Loucy (cell line): ENCODE results near the gene ARAP3.

Source experiments
- H2AFZ ChIP-seq: fragments of 200-600 bp; sonication (generic); 2 replicates; pipeline ENCODE4 v1.6.0; 2016; ENCODE audit warnings: antibody characterized with exemption, mild to moderate bottlenecking, low read length, moderate library complexity
- H3F3A ChIP-seq: fragments of 200-600 bp; 2 replicates; pipeline ENCODE4 v1.6.0; 2016; ENCODE audit warnings: antibody characterized with exemption, low read depth, mild to moderate bottlenecking
- H3K27me3 ChIP-seq: fragments of 200-600 bp; sonication (generic); 2 replicates; pipeline ENCODE4 v1.6.1; 2014; ENCODE audit warnings: low read length, mild to moderate bottlenecking; ENCODE audit not compliant: insufficient read depth, poor library complexity, severe bottlenecking
- H3K36me3 ChIP-seq: fragments of 200-600 bp; sonication (generic); 2 replicates; pipeline ENCODE4 v1.6.1; 2016; ENCODE audit warnings: low read length; ENCODE audit not compliant: insufficient read depth
- H3K4me1 ChIP-seq: fragments of 200-600 bp; sonication (generic); 2 replicates; pipeline ENCODE4 v1.5.1; 2014; ENCODE audit warnings: low read length, mild to moderate bottlenecking; ENCODE audit not compliant: insufficient read depth, poor library complexity, severe bottlenecking
- H3K4me2 ChIP-seq: fragments of 200-600 bp; sonication (generic); 2 replicates; pipeline ENCODE4 v1.6.0; 2014; ENCODE audit warnings: antibody characterized with exemption, low read length, low read depth, mild to moderate bottlenecking; ENCODE audit not compliant: poor library complexity, severe bottlenecking
- H3K4me3 ChIP-seq: fragments of 200-600 bp; sonication (generic); 2 replicates; pipeline ENCODE4 v1.5.1; 2014; ENCODE audit warnings: low read length, mild to moderate bottlenecking, mixed read lengths; ENCODE audit not compliant: poor library complexity, severe bottlenecking
- H3K79me2 ChIP-seq: fragments of 200-600 bp; sonication (generic); 2 replicates; pipeline ENCODE4 v1.6.1; 2014; ENCODE audit warnings: low read length; ENCODE audit not compliant: insufficient read depth
- H3K9ac ChIP-seq: fragments of 200-600 bp; sonication (generic); 2 replicates; pipeline ENCODE4 v1.6.0; 2014; ENCODE audit warnings: mild to moderate bottlenecking, low read depth, low read length, moderate library complexity; ENCODE audit not compliant: poor library complexity, severe bottlenecking
- H3K9me2 ChIP-seq: fragments of 200-600 bp; sonication (generic); replicated peaks from 2 replicates; pipeline ENCODE4 v1.6.1; 2016; ENCODE audit warnings: low read depth, low read length, mixed read lengths
- H3K9me3 ChIP-seq: fragments of 200-600 bp; sonication (generic); 2 replicates; pipeline ENCODE4 v1.6.1; 2014; ENCODE audit warnings: mild to moderate bottlenecking, antibody characterized with exemption, low read length, low read depth; ENCODE audit not compliant: insufficient read depth
- H4K20me1 ChIP-seq: fragments of 200-600 bp; sonication (generic); 2 replicates; pipeline ENCODE4 v1.6.0; 2014; ENCODE audit warnings: antibody characterized with exemption, low read length, mild to moderate bottlenecking; ENCODE audit not compliant: insufficient read depth, poor library complexity, severe bottlenecking
- EZH2phosphoT487 ChIP-seq: fragments of 200-600 bp; IDR thresholded peaks from 2 replicates; pipeline ENCODE4 v1.6.1; 2018; ENCODE audit warnings: antibody characterized with exemption, mild to moderate bottlenecking, moderate library complexity, borderline replicate concordance
- TF ChIP-seq, protein P1 (sequence below): fragments of 200-600 bp; sonication (generic); conservative IDR thresholded peaks from 2 replicates; pipeline ENCODE4 v1.5.1; 2014; ENCODE audit warnings: mild to moderate bottlenecking, antibody characterized with exemption, low read length

ARAP3 gene

GRCh38 chr5:141695627-141696215 lies 13.7 kb upstream of the ARAP3 start:
- H2AFZ ChIP-seq = no peak overlapping the region

DNA sequence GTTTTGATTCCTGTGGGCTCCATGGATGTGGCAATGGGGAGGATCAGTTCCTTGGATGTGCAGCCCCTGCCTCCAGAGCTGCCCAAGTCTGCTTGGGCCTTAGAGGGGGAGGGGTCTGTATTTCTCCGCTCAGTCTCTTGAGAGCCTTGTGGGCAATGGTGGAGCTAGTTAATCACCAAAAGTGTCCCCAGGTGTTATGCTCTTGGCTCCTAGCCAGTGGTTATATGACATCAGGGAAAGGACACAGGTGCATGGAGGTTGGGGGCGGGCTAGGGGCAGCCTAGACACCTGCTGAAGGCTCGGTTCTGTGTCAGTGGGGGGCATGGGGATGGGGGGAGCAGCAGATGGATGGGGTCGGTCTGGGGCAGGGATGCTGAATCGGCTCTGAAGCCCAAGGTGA lies 12.4 kb upstream of the ARAP3 start:
- H3K79me2 ChIP-seq = no peaks in the 10 kb centered on the region
- no peak overlapping the region for H3K9ac ChIP-seq
- H3K9me2 ChIP-seq = no peaks in the 10 kb centered on the region
- no peaks in the 10 kb centered on the region for H3F3A ChIP-seq
- H4K20me1 ChIP-seq = no peaks in the 10 kb centered on the region
- H2AFZ ChIP-seq = no peak overlapping the region
- no peaks in the 10 kb centered on the region for H3K27me3 ChIP-seq
- H3K4me3 ChIP-seq = no peak overlapping the region
- TF ChIP-seq EZH2phosphoT487 = no peak
- TF ChIP-seq, protein P1, sequence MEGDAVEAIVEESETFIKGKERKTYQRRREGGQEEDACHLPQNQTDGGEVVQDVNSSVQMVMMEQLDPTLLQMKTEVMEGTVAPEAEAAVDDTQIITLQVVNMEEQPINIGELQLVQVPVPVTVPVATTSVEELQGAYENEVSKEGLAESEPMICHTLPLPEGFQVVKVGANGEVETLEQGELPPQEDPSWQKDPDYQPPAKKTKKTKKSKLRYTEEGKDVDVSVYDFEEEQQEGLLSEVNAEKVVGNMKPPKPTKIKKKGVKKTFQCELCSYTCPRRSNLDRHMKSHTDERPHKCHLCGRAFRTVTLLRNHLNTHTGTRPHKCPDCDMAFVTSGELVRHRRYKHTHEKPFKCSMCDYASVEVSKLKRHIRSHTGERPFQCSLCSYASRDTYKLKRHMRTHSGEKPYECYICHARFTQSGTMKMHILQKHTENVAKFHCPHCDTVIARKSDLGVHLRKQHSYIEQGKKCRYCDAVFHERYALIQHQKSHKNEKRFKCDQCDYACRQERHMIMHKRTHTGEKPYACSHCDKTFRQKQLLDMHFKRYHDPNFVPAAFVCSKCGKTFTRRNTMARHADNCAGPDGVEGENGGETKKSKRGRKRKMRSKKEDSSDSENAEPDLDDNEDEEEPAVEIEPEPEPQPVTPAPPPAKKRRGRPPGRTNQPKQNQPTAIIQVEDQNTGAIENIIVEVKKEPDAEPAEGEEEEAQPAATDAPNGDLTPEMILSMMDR = no peak
- H3K36me3 ChIP-seq = no peaks in the 10 kb centered on the region
- H3K4me2 ChIP-seq = no peak overlapping the region
- no peaks in the 10 kb centered on the region for H3K9me3 ChIP-seq
- no peaks in the 10 kb centered on the region for H3K4me1 ChIP-seq

More at GRCh38 chr5:141695627-141696215, 13.7 kb upstream of the ARAP3 start:
- Histone ChIP-seq H3K4me1 (no peaks in the 10 kb centered on the region), H3K9ac (no peak overlapping the region), H3K9me3 (no peaks in the 10 kb centered on the region), H4K20me1 (no peaks in the 10 kb centered on the region), H3K4me3 (no peak overlapping the region), H3K36me3 (no peaks in the 10 kb centered on the region), H3K79me2 (no peaks in the 10 kb centered on the region), H3F3A (no peaks in the 10 kb centered on the region), H3K9me2 (no peaks in the 10 kb centered on the region), H3K4me2 (no peak overlapping the region), H3K27me3 (no peaks in the 10 kb centered on the region)
- TF ChIP-seq EZH2phosphoT487 = no peak
- TF ChIP-seq, protein P1 = no peak

- no peaks in the 10 kb centered on the region for H3K9me2 ChIP-seq
- H3K4me2 ChIP-seq = no peak overlapping the region
- no peaks in the 10 kb centered on the region for H3K79me2 ChIP-seq
- no peak overlapping the region for H2AFZ ChIP-seq
- no peaks in the 10 kb centered on the region for H4K20me1 ChIP-seq
- no peak for TF ChIP-seq EZH2phosphoT487
- TF ChIP-seq, protein P1 = no peak
- H3K4me1 ChIP-seq = no peaks in the 10 kb centered on the region
- no peak overlapping the region for H3K4me3 ChIP-seq
- no peaks in the 10 kb centered on the region for H3K9me3 ChIP-seq
- no peak overlapping the region for H3K9ac ChIP-seq
- H3F3A ChIP-seq = no peaks in the 10 kb centered on the region
- H3K27me3 ChIP-seq = no peaks in the 10 kb centered on the region
- H3K36me3 ChIP-seq = no peaks in the 10 kb centered on the region
These were observed 11.1 kb upstream of the ARAP3 start for GRCh38 chr5:141692919-141693725.
